Testis (tissue), 2 donors: Measurements from ENCODE around the gene ARFIP2.

ENCODE experiments used
- POLR2A ChIP-seq: fragments of 450-650 bp; IDR thresholded peaks from one replicate; pipeline ENCODE4 v1.6.1; 2017; ENCODE audit warnings: antibody characterized with exemption, mild to moderate bottlenecking, moderate library complexity
- TF ChIP-seq, protein P1 (sequence below), 3 experiments: fragments of 450-650 bp in 2 of 3; fragments of 200-600 bp in 1 of 3; sonication (generic) in 1 of 3; IDR thresholded peaks; one replicate each; pipeline ENCODE4 v1.5.1; 2016 to 2019; ENCODE audit warnings: antibody characterized with exemption in 3 of 3, mild to moderate bottlenecking in 2 of 3, moderate library complexity in 1 of 3

DNA sequence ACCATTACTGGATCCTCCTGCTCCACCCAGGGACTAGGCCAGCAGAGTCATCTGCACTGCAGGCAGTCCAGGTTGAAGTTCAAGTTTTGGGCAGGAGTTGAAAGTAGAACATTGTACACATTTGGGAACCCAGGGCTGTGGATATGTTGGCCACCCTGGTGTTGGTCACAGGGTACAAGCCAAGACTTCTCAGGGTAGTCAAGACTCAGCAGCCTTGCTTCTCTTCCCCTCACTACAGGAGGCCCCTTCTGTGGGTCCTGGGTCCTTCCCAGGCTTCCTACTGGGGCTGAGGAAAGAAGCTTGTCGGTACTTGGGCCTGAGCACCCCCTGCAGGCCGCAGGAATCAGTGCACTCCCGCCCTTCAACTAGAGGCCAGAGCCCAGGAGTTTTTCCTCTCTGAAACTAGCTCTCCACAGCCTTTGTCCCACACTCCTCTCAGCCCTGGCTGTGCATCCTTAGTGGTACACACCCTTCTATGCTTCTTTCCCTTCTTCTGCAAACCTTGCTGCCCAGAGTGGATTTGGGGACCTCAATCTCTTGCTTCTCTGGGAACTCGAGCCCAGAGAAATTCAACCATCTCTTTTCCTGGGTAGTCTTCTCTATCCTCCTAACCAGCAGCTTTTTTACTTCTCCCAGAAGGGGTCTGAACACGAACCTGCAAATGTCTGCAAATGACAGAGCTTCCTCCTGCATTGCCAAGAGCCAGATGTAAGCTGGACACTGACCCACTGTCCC, 37.7 kb downstream of the ARFIP2 start:
- TF ChIP-seq, protein P1, sequence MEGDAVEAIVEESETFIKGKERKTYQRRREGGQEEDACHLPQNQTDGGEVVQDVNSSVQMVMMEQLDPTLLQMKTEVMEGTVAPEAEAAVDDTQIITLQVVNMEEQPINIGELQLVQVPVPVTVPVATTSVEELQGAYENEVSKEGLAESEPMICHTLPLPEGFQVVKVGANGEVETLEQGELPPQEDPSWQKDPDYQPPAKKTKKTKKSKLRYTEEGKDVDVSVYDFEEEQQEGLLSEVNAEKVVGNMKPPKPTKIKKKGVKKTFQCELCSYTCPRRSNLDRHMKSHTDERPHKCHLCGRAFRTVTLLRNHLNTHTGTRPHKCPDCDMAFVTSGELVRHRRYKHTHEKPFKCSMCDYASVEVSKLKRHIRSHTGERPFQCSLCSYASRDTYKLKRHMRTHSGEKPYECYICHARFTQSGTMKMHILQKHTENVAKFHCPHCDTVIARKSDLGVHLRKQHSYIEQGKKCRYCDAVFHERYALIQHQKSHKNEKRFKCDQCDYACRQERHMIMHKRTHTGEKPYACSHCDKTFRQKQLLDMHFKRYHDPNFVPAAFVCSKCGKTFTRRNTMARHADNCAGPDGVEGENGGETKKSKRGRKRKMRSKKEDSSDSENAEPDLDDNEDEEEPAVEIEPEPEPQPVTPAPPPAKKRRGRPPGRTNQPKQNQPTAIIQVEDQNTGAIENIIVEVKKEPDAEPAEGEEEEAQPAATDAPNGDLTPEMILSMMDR (IDR thresholded peaks at IDR 0.05) = peak; percentile 16 to 71 (median 60)
- no peak for TF ChIP-seq POLR2A
